NCI-H748 (cell line): ENCODE data around the gene CDYL.
"Not testable (repeated sequence)": the region's sequence is repeated elsewhere in the genome, so short reads cannot be mapped to it uniquely, and the experiment has no call there.

ENCODE experiments used
- DNase-seq: peaks from one replicate; lab custom pipeline; 2025; ENCODE audit not compliant: unreplicated experiment; lab: John Stamatoyannopoulos, UW

The CDYL gene

GRCh38 chr6:4983322-4983721 lies 207.1 kb downstream of the CDYL start:
- no peak for DNase-seq

GRCh38 chr6:4986999-4987398 lies 210.8 kb downstream of the CDYL start:
- DNase-seq, result no peak

GRCh38 chr6:4987432-4987831 lies 211.2 kb downstream of the CDYL start:
- no peak for DNase-seq

- no peak for DNase-seq
Observed at GRCh38 chr6:4994741-4995140, 218.5 kb downstream of the CDYL start.

- DNase-seq, result no peak
Observed at GRCh38 chr6:4997862-4998261, 221.7 kb downstream of the CDYL start.

- DNase-seq, result no peak
Observed at GRCh38 chr6:4999586-4999985, 223.4 kb downstream of the CDYL start.

- DNase-seq, result peak; percentile 98
Observed at GRCh38 chr6:5003604-5004372, 227.6 kb downstream of the CDYL start, which contains the start of gene RPP40. RPP40 (minus strand) TSS chr6:5004037; CDS start chr6:5004002, 35 bp downstream.

- no peak for DNase-seq
Observed at GRCh38 chr6:5004373-5005037, 228.3 kb downstream of the CDYL start.

- DNase-seq, result not testable (repeated sequence)
Observed at GRCh38 chr6:5005038-5005433, 228.8 kb downstream of the CDYL start.
